ENCODE data around the gene ADGRV1.
"Not testable (repeated sequence)": the region's sequence is repeated elsewhere in the genome, so short reads cannot be mapped to it uniquely, and the experiment has no call there.

ADGRV1 gene

GRCh38 chr5:91042936-91043255 is 484.3 kb downstream of the ADGRV1 start:
- Histone ChIP-seq H3K4me3 (ENCODE audit: low read length) (no peak overlapping the region), H3K9ac (ENCODE audit: low read length) (no peak overlapping the region), H3K4me1 (ENCODE audit: control insufficient read depth, insufficient read depth, low read length) (peaks cover 18% of the 10 kb centered on the region), H3K36me3 (ENCODE audit: control insufficient read depth, insufficient read depth, low read length, severe bottlenecking) (no peaks in the 10 kb centered on the region), H3K9me3 (ENCODE audit: control insufficient read depth, low read length) (peaks cover 3% of the 10 kb centered on the region), H3K27me3 (replicated peaks; ENCODE audit: control insufficient read depth, insufficient read depth, low read length) (no peaks in the 10 kb centered on the region)
- no peak for DNase-seq (ENCODE audit: low read depth)

DNA sequence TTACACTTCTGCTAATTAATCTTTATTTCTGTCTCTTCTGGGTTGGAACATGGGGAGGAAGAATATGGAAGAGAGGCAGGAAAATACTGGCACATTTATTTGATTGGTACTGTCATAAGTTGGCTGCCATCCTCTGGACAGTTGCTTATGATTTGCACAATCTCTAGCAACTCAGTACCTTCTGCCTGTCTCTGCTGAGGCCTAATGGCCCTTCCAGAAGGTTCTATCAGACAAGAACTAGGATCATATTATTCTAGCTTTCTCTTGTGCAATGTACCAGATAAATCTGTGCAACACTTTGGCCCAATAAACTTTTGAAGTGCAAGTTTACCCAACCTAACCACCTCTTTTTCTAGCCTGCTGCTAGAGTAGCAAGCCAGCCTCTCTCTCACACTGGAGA is 489.5 kb downstream of the ADGRV1 start:
- Histone ChIP-seq H3K27me3 (replicated peaks; ENCODE audit: control insufficient read depth, insufficient read depth, low read length) (no peaks in the 10 kb centered on the region), H3K9ac (ENCODE audit: low read length) (peak overlapping the region; percentile 57), H3K4me1 (ENCODE audit: control insufficient read depth, insufficient read depth, low read length) (peaks cover 42% of the 10 kb centered on the region), H3K36me3 (ENCODE audit: control insufficient read depth, insufficient read depth, low read length, severe bottlenecking) (no peaks in the 10 kb centered on the region), H3K4me3 (ENCODE audit: low read length) (no peak overlapping the region), H3K9me3 (ENCODE audit: control insufficient read depth, low read length) (peaks cover 3% of the 10 kb centered on the region)
- DNase-seq (ENCODE audit: low read depth), result no peak

GRCh38 chr5:91049112-91049511 is 490.5 kb downstream of the ADGRV1 start:
- Histone ChIP-seq H3K4me1 (ENCODE audit: control insufficient read depth, insufficient read depth, low read length) (peaks cover 53% of the 10 kb centered on the region), H3K9me3 (ENCODE audit: control insufficient read depth, low read length) (peaks cover 3% of the 10 kb centered on the region), H3K9ac (ENCODE audit: low read length) (no peak overlapping the region), H3K36me3 (ENCODE audit: control insufficient read depth, insufficient read depth, low read length, severe bottlenecking) (no peaks in the 10 kb centered on the region), H3K4me3 (ENCODE audit: low read length) (no peak overlapping the region), H3K27me3 (replicated peaks; ENCODE audit: control insufficient read depth, insufficient read depth, low read length) (no peaks in the 10 kb centered on the region)
- no peak for DNase-seq (ENCODE audit: low read depth)

DNA sequence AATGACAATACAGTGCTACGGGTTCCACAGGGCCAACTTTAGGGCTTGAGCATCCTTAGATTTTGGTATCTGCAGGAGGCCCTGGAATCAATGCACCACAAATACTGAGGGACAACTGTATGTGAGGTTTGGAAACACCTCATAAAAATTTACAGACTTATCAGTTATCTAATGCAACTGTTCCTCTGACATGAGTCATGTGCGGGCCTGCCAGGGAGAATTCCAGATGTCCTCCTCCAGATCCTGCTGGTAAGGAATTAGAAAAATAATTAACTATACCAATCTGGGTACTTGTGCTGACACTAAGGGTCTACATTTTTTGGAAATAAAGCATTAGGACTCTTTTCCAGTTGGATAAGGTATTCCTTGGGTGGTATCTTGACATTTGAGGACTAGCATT is 491.2 kb downstream of the ADGRV1 start:
- H3K9ac ChIP-seq (ENCODE audit: low read length), result no peak overlapping the region
- H3K27me3 ChIP-seq (replicated peaks; ENCODE audit: control insufficient read depth, insufficient read depth, low read length), result no peaks in the 10 kb centered on the region
- H3K36me3 ChIP-seq (ENCODE audit: control insufficient read depth, insufficient read depth, low read length, severe bottlenecking), result no peaks in the 10 kb centered on the region
- no peak overlapping the region for H3K4me3 ChIP-seq (ENCODE audit: low read length)
- DNase-seq (ENCODE audit: low read depth), result peak; percentile 55
- H3K9me3 ChIP-seq (ENCODE audit: control insufficient read depth, low read length), result peaks cover 3% of the 10 kb centered on the region
- H3K4me1 ChIP-seq (ENCODE audit: control insufficient read depth, insufficient read depth, low read length), result peaks cover 56% of the 10 kb centered on the region

- H3K4me3 ChIP-seq (ENCODE audit: low read length); H3K9me3 ChIP-seq (ENCODE audit: control insufficient read depth, low read length); H3K36me3 ChIP-seq (ENCODE audit: control insufficient read depth, insufficient read depth, low read length, severe bottlenecking); DNase-seq (ENCODE audit: low read depth); H3K27me3 ChIP-seq (replicated peaks; ENCODE audit: control insufficient read depth, insufficient read depth, low read length): not testable (repeated sequence)
- Histone ChIP-seq H3K4me1 (ENCODE audit: control insufficient read depth, insufficient read depth, low read length) (peaks cover 54% of the 10 kb centered on the region), H3K9ac (ENCODE audit: low read length) (peak overlapping the region; percentile 31)
Measured at GRCh38 chr5:91052411-91052810, 493.8 kb downstream of the ADGRV1 start.

- Histone ChIP-seq H3K9me3 (ENCODE audit: control insufficient read depth, low read length) (no peaks in the 10 kb centered on the region), H3K36me3 (ENCODE audit: control insufficient read depth, insufficient read depth, low read length, severe bottlenecking) (no peaks in the 10 kb centered on the region), H3K4me1 (ENCODE audit: control insufficient read depth, insufficient read depth, low read length) (peaks cover 46% of the 10 kb centered on the region), H3K4me3 (ENCODE audit: low read length) (peak overlapping the region; percentile 23), H3K9ac (ENCODE audit: low read length) (peak overlapping the region; percentile 59), H3K27me3 (replicated peaks; ENCODE audit: control insufficient read depth, insufficient read depth, low read length) (no peaks in the 10 kb centered on the region)
- peak; percentile 63 for DNase-seq (ENCODE audit: low read depth)
Measured at GRCh38 chr5:91052977-91053740, 494.6 kb downstream of the ADGRV1 start.

- Histone ChIP-seq H3K9ac (ENCODE audit: low read length) (peak overlapping the region; percentile 59), H3K27me3 (replicated peaks; ENCODE audit: control insufficient read depth, insufficient read depth, low read length) (no peaks in the 10 kb centered on the region), H3K4me1 (ENCODE audit: control insufficient read depth, insufficient read depth, low read length) (peaks cover 44% of the 10 kb centered on the region), H3K4me3 (ENCODE audit: low read length) (peak overlapping the region; percentile 23), H3K9me3 (ENCODE audit: control insufficient read depth, low read length) (no peaks in the 10 kb centered on the region), H3K36me3 (ENCODE audit: control insufficient read depth, insufficient read depth, low read length, severe bottlenecking) (no peaks in the 10 kb centered on the region)
- no peak for DNase-seq (ENCODE audit: low read depth)
Measured at GRCh38 chr5:91053741-91054025, 495.1 kb downstream of the ADGRV1 start.

GRCh38 chr5:91058155-91058554 is 499.6 kb downstream of the ADGRV1 start:
- Histone ChIP-seq H3K27me3 (replicated peaks; ENCODE audit: control insufficient read depth, insufficient read depth, low read length) (no peaks in the 10 kb centered on the region), H3K9ac (ENCODE audit: low read length) (no peak overlapping the region), H3K36me3 (ENCODE audit: control insufficient read depth, insufficient read depth, low read length, severe bottlenecking) (no peaks in the 10 kb centered on the region), H3K4me3 (ENCODE audit: low read length) (no peak overlapping the region), H3K9me3 (ENCODE audit: control insufficient read depth, low read length) (no peaks in the 10 kb centered on the region), H3K4me1 (ENCODE audit: control insufficient read depth, insufficient read depth, low read length) (peaks cover 19% of the 10 kb centered on the region)
- no peak for DNase-seq (ENCODE audit: low read depth)

- Histone ChIP-seq H3K9ac (ENCODE audit: low read length) (no peak overlapping the region), H3K36me3 (ENCODE audit: control insufficient read depth, insufficient read depth, low read length, severe bottlenecking) (no peaks in the 10 kb centered on the region), H3K4me3 (ENCODE audit: low read length) (no peak overlapping the region), H3K9me3 (ENCODE audit: control insufficient read depth, low read length) (no peaks in the 10 kb centered on the region), H3K4me1 (ENCODE audit: control insufficient read depth, insufficient read depth, low read length) (peaks cover 17% of the 10 kb centered on the region), H3K27me3 (replicated peaks; ENCODE audit: control insufficient read depth, insufficient read depth, low read length) (no peaks in the 10 kb centered on the region)
- DNase-seq (ENCODE audit: low read depth), result no peak
Measured at GRCh38 chr5:91058575-91058974, 500.0 kb downstream of the ADGRV1 start.

GRCh38 chr5:91059409-91059808 is 500.8 kb downstream of the ADGRV1 start:
- Histone ChIP-seq H3K9me3 (ENCODE audit: control insufficient read depth, low read length) (no peaks in the 10 kb centered on the region), H3K9ac (ENCODE audit: low read length) (no peak overlapping the region), H3K4me3 (ENCODE audit: low read length) (no peak overlapping the region), H3K36me3 (ENCODE audit: control insufficient read depth, insufficient read depth, low read length, severe bottlenecking) (no peaks in the 10 kb centered on the region), H3K27me3 (replicated peaks; ENCODE audit: control insufficient read depth, insufficient read depth, low read length) (no peaks in the 10 kb centered on the region), H3K4me1 (ENCODE audit: control insufficient read depth, insufficient read depth, low read length) (peaks cover 15% of the 10 kb centered on the region)
- DNase-seq (ENCODE audit: low read depth), result no peak

DNA sequence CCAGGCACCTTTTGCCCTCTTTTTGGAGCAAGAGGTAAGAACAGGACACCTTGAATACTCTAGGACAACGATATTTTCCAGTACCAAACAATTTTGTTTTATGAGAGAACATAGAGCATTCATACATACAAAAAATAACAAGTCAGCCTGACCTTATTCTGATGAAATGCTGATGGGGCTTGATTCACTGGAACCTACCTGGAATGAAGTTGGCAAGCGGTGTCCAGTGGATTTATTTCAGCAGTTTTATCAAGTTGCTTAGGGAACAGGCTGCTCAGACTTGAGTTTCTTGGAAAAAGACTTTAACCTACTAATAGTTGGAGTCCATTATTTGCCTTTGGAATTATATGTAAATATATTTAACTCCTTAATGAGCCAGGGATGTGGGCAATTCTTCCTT is 502.5 kb downstream of the ADGRV1 start:
- H3K4me1 ChIP-seq (ENCODE audit: control insufficient read depth, insufficient read depth, low read length), result peaks cover 14% of the 10 kb centered on the region
- H3K4me3 ChIP-seq (ENCODE audit: low read length), result no peak overlapping the region
- no peak overlapping the region for H3K9ac ChIP-seq (ENCODE audit: low read length)
- H3K36me3 ChIP-seq (ENCODE audit: control insufficient read depth, insufficient read depth, low read length, severe bottlenecking), result no peaks in the 10 kb centered on the region
- no peak for DNase-seq (ENCODE audit: low read depth)
- H3K27me3 ChIP-seq (replicated peaks; ENCODE audit: control insufficient read depth, insufficient read depth, low read length), result no peaks in the 10 kb centered on the region
- no peaks in the 10 kb centered on the region for H3K9me3 ChIP-seq (ENCODE audit: control insufficient read depth, low read length)

- Histone ChIP-seq H3K27me3 (replicated peaks; ENCODE audit: control insufficient read depth, insufficient read depth, low read length) (no peaks in the 10 kb centered on the region), H3K9ac (ENCODE audit: low read length) (no peak overlapping the region), H3K4me1 (ENCODE audit: control insufficient read depth, insufficient read depth, low read length) (peaks cover 14% of the 10 kb centered on the region), H3K36me3 (ENCODE audit: control insufficient read depth, insufficient read depth, low read length, severe bottlenecking) (no peaks in the 10 kb centered on the region), H3K9me3 (ENCODE audit: control insufficient read depth, low read length) (no peaks in the 10 kb centered on the region), H3K4me3 (ENCODE audit: low read length) (no peak overlapping the region)
- no peak for DNase-seq (ENCODE audit: low read depth)
Measured at GRCh38 chr5:91061946-91062562, 503.5 kb downstream of the ADGRV1 start.

Measured in adipocyte (in vitro differentiated cells).